HG02623 (cell line): Measurements from ENCODE around the gene TRIM3.

Experiments
- ATAC-seq: cut with Tn5 transposase; IDR thresholded peaks from one replicate; pipeline ENCODE4 v1.9.1; 2021; ENCODE audit warnings: moderate library complexity; ENCODE audit not compliant: unreplicated experiment

The TRIM3 gene

DNA sequence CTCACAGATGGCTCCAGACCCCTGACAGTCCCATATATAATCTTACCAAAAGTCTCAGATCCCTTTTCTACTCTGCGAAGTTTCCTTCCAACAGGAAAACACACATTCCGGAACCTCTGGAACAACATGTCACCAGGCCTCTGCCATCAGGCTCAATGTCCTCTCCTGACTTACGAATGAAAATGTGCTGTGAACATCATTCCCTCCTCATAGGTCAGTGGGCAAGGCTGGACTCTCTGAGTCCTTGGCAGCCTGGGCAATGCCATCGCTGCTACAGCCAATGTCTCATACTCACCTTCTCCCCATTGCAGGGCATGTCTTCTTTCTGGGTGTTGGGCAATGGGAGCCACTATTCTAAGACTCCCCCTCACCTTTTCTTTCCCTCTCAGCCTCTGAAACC is 31.3 kb downstream of the TRIM3 start:
- ATAC-seq, result no peak

DNA sequence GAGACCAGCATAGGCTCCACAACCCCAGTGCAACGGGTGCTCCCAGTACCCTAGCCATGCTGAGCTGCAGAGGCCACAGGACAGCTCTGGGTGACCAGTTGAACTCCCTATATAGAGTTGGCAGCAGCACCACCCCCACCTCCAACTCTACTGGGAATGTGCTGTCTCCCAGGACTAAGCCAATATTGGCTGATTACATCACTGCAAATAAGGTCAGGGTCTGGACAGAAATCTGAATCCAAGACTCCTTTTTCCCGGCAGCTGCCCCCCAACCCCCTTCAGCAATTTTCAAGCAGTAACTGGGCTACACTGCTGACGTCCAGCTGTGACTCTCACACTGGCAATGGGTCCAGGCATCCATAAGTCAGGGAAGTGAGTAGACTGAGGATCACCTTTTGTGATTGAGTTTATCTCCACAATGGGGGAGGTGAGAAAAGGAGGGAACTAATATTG is 32.8 kb downstream of the TRIM3 start, which contains the start of gene HPX:
HPX (minus strand) TSS at position 82 of the 453 bp plus-strand sequence; CDS start at position 58, 24 bp downstream.
- no peak for ATAC-seq

GRCh38 chr11:6438979-6439571 is 34.7 kb downstream of the TRIM3 start:
- no peak for ATAC-seq

DNA sequence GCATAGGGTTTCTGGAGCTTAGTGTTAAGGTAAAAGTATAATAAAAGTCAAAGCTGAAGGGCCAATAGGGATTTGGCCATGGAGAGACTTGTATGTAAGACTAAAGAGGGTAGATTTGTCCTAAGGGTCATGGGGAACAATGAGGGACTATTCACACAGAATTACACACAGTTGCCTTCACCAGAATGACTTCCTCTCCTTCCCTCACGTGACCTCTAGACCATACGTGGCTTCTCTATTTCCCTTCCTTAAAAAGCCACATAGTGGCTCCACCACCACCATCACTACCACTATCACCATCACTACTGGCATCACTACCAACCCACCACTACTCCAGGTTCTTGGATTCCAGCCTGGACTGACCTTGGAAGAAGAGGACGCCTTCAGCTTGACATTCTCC is 35.7 kb downstream of the TRIM3 start:
- ATAC-seq, result no peak

DNA sequence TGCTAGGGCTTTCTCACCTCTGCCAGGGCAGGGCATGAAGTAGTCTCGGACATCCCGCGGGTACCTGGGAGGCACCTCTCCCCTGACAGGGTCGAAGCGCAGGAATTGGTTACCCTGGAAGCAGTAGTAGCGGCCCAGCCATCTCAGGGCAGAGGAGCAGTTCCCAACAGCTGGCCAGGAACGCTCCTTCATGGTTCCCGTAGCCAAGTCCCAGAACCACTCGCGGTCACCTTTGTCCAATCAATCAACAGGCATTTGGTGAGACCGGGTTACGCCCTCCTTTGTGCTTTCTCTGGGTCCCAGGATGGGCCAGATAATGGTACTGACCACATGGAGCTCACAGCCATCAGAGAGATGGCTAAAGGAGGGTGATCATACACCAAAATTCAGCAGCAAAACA is 36.3 kb downstream of the TRIM3 start:
- ATAC-seq, result no peak

GRCh38 chr11:6433998-6434660 is 39.6 kb downstream of the TRIM3 start:
- ATAC-seq, result peak; percentile 51

DNA sequence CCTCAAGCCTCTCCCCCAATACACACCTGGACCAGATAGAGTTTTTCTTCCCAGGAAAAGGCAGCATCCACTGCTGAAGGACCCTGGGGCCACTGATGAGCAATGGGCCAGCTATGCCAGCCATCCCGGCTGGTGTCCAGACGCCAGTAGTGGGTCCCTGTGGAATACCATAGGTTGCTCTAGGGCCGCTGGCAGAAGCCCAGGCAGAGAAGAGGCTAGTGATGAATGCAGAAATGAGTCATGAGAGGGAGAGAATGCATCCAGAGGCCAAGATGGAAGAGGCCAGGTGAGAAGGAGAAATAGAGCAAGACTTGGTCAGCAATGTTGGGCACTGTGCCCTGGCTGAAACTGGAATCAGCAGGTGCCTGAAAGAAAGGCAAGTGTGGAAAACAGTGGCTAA is 41.9 kb downstream of the TRIM3 start:
- ATAC-seq, result no peak

DNA sequence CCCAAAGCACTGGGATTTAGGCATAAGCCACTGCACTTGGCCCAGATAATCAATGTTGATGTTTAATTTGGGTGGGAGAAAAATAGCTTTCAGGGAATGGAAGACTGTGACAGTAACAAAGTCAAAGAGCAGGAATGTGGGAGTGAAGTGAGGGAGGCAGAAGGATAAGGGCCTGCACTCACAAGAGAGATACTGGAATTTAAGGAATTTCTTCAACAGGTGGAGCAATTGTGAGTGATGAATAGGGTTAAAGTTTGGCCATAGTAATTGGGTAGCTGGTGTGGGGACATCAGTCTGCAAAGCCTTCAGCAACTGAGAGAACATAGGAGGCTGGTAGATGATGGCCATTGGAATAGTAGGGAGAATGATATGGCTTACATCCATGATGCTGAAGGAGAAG is 46.2 kb downstream of the TRIM3 start:
- no peak for ATAC-seq

DNA sequence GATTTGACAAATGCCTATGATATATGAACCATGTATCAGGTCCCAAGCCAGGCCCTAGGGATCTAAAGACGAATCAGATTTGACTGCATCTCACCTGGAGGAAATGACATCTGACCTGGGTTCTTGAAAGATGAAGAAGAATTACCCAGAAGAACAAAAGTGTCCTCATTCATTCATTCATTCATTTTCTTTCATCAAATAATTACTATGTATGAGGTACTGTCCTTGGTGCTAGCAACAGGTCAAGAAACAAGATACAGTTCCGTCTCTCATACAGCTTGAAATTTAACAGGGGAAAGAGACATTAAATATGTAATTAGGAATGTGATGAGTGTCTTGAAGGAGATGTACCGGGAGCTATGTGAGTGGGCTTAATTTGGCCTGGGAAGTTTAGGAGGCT is 53.1 kb downstream of the TRIM3 start:
- no peak for ATAC-seq

DNA sequence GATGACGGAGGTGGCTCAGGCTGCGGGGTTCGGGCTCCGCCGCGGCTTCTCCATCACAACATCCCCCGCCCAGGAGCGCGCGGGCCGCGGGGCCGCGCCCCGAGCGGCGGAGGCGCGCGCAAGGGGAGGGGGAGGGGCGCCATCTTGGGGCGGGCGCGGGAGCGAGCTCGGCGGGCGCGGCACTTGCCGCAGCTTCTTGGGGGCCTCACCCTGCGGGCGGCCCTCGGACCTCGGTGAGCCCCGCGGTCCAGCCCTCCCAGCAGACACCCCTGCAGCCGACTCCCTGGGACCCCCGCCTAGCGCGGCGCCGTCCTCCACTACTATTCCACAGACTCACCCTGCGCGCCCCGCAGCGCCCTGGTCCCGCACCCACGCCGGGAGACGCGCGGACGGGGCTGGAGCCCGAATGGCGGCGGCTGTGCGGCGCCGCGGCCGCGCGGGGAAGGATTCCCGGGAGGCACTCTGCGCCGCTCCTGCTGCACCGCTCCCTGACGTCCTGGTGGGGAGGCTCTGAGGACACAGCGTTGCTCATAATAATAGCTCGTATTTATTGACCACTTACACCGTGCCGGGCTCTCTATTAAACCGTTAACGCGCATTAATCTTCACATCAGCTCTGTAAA is 54.6 kb downstream of the TRIM3 start, which contains the start of gene APBB1:
APBB1 (minus strand) TSS at position 86 of the 623 bp plus-strand sequence. CDS start 7,747 bp downstream, outside the sequence.
- ATAC-seq, result no peak

- ATAC-seq, result no peak
Observed at GRCh38 chr11:6418557-6419008, 55.2 kb downstream of the TRIM3 start.

GRCh38 chr11:6417907-6418556 is 55.7 kb downstream of the TRIM3 start:
- ATAC-seq, result no peak

DNA sequence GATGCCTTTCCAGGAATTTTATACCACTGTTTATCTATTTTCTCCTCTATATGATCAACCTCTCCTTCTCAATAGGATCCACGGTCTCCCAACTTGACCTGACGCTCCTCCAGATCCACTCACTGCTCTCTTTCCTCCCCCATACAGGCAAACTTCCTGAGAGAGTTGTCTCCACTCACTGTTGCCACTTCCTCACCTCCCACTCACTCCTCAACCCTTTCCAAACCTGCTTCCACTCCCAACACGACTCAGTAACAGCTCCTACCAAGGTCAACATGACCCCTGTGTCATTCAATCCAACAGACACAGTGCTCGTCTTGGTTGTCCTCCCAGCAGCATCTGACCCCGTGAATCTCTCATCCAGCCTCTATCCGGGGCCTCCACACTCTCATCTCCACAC is 57.9 kb downstream of the TRIM3 start:
- ATAC-seq, result no peak

GRCh38 chr11:6414874-6415328 is 58.8 kb downstream of the TRIM3 start:
- ATAC-seq, result no peak

GRCh38 chr11:6413791-6414201 is 59.9 kb downstream of the TRIM3 start:
- ATAC-seq, result no peak

GRCh38 chr11:6411594-6412031 is 62.1 kb downstream of the TRIM3 start:
- ATAC-seq, result no peak

DNA sequence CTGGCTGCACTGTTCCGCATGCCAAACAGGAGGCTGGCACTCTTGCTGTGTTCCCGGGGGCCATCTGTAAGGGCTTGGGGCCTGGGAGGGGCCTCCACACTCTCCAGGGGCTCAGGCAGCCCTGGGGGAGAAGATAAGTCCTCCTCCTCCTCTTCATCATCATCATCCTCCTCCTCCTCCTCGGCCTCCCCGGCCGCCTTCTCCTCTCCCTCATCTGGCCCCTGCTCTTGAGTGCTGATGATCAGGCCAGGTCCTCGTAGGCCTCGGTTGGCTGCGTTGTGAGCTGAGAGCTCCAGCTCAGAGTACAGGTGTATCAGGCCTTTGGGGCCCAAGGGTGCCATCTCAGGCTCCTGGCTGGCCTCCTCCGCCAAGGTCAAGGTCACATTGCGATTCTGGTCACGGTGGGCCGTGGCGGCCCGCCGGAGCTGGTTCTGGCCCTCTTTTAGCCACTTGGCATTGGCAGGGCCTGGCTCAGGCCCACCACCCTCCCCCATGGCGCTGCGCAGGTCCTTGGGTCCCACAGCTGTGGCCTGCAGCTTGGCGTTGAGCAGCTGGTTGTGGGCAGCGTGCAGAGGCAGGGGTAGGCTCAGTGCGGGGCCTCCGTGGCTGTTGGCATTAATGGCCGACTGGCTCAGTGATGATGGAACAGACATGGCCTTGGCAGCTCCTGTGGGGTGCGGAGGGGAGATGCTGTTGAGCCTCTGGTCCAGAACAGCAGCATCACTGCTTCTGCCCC is 62.9 kb downstream of the TRIM3 start:
- no peak for ATAC-seq

- ATAC-seq, result no peak
Observed at GRCh38 chr11:6406370-6406769, 67.4 kb downstream of the TRIM3 start.

DNA sequence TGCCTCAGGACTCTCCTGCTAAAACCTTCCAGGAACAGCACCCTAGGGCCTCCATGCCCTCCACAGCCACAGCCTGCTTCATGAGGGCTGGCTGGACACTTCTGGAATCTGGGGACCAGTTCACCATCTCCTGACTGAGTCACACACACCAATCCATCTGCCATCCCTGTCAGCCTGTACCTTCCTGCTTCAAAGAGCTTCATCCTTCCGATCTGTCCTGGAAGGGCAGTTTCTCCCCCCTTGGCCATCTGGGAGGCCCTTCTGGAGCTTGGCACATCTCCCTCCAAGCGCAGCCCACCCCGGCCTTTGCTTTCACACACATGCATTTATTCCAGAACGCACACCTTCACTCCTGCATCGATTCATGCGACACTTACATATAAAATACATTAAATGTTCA is 67.9 kb downstream of the TRIM3 start:
- ATAC-seq, result no peak

DNA sequence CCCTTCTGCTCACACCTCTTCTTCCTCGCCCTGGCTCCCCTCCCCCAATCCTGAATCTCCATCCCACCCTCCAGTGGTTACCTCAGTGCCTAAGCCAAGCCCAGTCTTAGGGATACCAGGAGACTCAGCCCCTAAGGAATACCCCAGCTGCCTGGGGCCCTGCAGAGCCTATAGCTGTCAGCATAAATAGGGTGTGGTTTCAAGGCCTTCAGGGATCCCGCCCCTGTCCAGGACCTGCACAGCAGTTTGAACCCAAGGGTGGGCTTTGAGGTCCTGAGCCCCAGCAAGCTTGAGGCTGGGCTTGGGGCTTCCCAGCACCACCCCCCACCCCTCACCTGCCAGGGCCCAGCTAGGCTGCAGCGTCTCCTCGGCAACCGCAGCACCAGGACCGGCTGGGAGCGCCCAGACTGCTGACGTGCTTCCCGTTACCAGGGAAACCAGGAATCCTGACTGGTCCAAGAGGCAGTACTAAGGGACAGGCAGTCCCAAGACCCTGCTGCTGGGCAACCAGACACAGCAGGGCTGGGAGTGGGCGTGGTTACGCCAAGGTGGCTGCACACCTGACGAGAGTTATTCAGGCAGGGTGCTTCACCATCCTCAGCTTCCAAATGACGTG is 68.6 kb downstream of the TRIM3 start:
- no peak for ATAC-seq
